ENCODE results near the gene PON3.

PON3 gene

GRCh38 chr7:95396136-95397032, at the start of gene PON3:
PON3 (minus strand) TSS chr7:95396375; CDS start chr7:95396350, 25 bp downstream.
- FAIRE-seq: no peak

DNA sequence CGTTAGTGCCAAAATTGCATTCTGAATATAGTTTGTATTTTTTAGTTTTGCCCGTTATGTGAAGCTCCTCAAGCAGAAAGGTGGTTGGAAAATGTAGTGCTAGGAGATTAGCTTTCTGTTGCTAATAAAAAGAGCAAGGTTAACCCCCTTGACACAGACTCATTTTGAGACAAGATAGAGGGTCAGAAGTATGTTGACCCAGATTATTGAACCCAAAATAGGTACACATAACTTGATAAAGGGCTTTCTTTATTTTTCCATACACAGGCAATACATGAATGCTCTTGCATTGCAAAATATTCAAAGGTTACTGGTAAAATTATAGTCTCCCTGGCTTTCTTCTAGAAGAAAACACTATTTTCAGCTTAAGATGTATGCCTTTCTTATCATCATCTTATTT, 48.6 kb upstream of the PON3 start:
- FAIRE-seq: no peak

- FAIRE-seq: no peak
Observed at GRCh38 chr7:95441042-95441823, 45.1 kb upstream of the PON3 start.

- FAIRE-seq: no peak
Observed at GRCh38 chr7:95440394-95441038, 44.3 kb upstream of the PON3 start.

DNA sequence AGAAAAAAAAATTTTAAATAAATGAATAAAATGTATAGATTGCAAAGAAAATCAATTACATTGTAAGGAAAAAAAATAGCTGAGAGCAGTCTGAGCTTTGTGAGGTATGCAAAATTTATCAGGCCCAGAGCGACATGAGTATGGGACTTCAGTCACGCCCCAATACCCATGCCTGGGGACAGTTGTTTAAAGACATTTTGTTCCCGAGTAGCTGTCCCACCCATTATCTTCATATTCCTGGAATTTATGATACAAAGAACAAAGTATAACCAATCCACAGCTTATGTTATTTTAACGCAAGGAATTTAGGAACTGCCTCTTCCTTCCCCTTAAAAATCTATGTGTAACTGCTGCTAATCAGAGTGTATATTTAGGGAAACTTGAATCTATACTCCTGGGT, 40.2 kb upstream of the PON3 start:
- FAIRE-seq: no peak

- FAIRE-seq: no peak
Observed at GRCh38 chr7:95435422-95435780, 39.2 kb upstream of the PON3 start.

GRCh38 chr7:95434557-95435421, 38.6 kb upstream of the PON3 start, which contains the start of gene PON2:
PON2 (minus strand) TSS chr7:95435028; CDS start chr7:95434951, 77 bp downstream.
- FAIRE-seq: no peak

- FAIRE-seq: no peak
Observed at GRCh38 chr7:95433952-95434556, 37.9 kb upstream of the PON3 start.

DNA sequence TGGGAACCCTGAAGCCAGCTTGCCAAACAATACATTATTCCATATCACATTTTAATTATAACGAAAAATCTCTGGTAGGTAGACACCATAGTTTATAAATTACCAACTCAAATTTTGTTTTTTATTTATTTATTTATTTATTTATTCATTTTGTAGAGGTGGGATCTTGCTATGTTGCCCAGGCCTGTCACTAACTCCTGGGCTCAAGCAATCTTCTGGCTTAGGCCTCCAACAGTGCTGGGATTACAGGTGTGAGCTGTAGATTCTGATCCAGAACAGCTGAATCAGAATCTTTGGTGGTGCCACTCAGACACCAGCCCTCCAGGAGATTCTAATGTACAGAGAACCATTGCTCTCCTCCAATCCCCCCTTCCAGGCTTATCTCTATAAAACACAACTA, 37.0 kb upstream of the PON3 start:
- FAIRE-seq: no peak

DNA sequence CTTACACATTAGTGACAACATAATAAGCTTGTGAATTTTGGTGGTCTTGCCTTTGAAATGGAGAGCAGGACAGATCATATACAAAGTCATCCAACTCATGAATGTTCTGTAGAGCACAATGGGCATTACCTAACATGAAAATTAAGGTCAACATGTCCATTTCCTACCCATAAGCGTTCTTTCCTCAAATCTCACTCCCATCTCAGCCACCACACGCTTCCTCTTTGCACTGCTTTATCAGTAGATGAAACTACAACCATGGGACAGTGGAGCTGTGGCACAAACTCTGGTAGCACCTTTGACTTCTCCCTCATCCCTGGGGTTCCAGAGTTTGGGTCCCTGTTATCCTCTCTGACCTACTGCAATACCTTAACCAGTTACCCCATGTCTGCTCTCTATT, 36.4 kb upstream of the PON3 start:
- FAIRE-seq: no peak

- FAIRE-seq: no peak
Observed at GRCh38 chr7:95430864-95431263, 34.7 kb upstream of the PON3 start.

GRCh38 chr7:95429241-95429990, 33.2 kb upstream of the PON3 start:
- FAIRE-seq: no peak

DNA sequence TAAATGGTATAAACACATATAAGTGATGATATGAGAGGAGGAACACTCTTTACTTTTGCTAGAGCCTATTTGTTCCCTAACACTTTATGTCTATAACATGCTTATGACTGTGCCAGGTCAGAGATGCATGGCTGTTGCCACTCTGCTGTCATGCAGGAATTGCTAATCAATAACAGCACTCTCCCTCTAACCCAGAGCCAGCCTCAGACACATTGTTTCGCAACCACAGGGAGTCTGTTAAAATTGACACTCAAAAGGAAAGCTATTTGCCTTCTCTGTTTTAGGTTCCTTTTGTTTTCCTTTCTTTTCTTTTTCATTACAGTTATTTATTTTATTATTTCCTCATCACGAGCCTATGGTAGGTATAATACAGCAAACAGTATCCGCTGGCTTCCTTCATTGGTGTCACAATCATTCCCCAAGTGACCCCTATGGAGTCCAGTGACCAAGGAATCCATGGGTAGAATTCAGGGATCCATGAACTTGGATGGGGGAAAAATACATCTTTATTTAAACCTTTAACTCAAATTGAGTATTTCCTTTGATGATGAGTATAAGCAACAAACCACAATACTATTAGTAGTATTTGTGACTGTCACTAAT, 31.8 kb upstream of the PON3 start:
- no peak for FAIRE-seq

- FAIRE-seq: no peak
Observed at GRCh38 chr7:95427166-95427565, 31.0 kb upstream of the PON3 start.

DNA sequence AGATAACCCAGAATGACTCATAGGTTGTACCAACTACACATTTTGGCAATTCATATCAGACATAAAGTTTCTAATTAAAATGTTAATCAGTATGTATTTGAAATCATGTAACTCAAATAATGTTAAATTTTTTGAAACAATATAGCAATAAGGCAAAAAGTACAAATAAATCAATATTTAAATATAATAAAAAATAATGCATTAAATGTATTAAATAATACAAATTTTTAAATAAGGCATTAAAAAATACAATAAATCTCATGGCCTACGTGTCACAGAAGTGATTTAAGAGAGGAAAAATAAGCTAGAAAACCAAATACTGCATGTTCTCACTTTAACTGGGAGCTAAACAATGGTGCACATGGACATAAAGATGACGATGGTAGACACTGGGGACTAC, 29.5 kb upstream of the PON3 start:
- FAIRE-seq: peak; percentile 91

GRCh38 chr7:95424716-95425115, 28.5 kb upstream of the PON3 start:
- no peak for FAIRE-seq

GRCh38 chr7:95421847-95422444, 25.8 kb upstream of the PON3 start:
- FAIRE-seq: no peak

DNA sequence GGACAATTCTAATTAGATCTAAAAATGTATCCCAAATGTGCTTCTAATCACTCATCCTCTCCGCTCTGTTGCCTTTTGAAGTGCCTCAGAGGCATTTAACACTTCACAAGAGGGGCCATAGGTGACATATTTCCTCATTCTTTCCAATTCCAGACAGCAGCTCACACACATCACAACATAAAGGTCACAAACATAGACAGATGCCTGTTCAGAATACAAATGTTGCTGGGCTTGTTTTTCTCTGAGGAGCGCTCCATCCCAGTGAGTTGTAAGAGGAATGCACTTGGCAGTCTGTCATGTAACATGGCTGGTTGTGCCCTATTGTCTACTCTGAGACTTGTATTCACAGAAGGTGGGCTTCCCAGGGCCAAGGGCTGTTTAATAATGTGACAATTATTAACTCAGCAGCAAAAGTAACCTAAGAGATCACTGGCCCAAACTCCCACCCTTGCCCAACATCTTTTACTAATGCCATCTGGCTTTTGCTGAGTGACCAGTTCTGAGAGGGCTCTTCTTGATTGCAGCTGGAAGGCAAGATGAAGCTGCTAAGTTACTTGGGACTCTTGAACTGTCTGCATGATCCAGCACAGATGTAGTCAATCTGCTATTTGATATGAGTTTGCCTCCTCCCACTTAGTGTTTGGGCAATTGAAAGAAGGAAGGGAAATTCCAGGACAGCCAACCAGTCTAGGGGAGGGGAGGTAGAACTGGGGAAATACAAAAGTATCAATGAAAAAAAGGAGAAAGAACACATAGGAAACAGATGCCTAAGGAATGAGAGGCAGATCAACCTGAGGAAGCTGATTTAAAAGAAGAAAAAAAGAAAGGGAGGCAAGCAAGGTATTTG, 25.0 kb upstream of the PON3 start:
- no peak for FAIRE-seq

GRCh38 chr7:95412075-95412474, 15.9 kb upstream of the PON3 start:
- FAIRE-seq: no peak
